Neural progenitor cell (in vitro differentiated cells): ENCODE data around the gene IGSF6. TPM values are rescaled to one million over a fixed set of nuclear protein-coding genes. Genes with fewer than 3 reads are reported as not detected.

Experiments used
- DNase-seq: peaks from one replicate; pipeline ENCODE4 v3.0.0-alpha.2; 2016; ENCODE audit warnings: low spot score
- H2AFZ ChIP-seq: fragments of 200-600 bp; sonication (generic); replicated peaks from 2 replicates; pipeline ENCODE4 v1.6.1; 2016; ENCODE audit warnings: antibody characterized with exemption
- H3F3A ChIP-seq: fragments of 200-600 bp; sonication (generic); 2 replicates; pipeline ENCODE4 v1.6.1; 2016; ENCODE audit warnings: antibody characterized with exemption, low read depth
- H3K27ac ChIP-seq: fragments of 200-600 bp; sonication (generic); 2 replicates; pipeline ENCODE4 v1.5.1; 2016; ENCODE audit warnings: mild to moderate bottlenecking
- H3K27me3 ChIP-seq: fragments of 200-600 bp; sonication (generic); 2 replicates; pipeline ENCODE4 v1.6.1; 2016; ENCODE audit warnings: mild to moderate bottlenecking, moderate library complexity
- H3K36me3 ChIP-seq: fragments of 200-600 bp; sonication (generic); 2 replicates; pipeline ENCODE4 v1.5.1; 2016
- H3K4me1 ChIP-seq: fragments of 200-600 bp; sonication (generic); 2 replicates; pipeline ENCODE4 v1.6.1; 2016; ENCODE audit warnings: mixed run types
- H3K4me2 ChIP-seq: fragments of 200-600 bp; sonication (generic); 2 replicates; pipeline ENCODE4 v1.6.1; 2016
- H3K4me3 ChIP-seq: fragments of 200-600 bp; sonication (generic); 2 replicates; pipeline ENCODE4 v1.5.1; 2016
- H3K79me2 ChIP-seq: fragments of 200-600 bp; sonication (generic); 2 replicates; pipeline ENCODE4 v1.6.1; 2016; ENCODE audit warnings: low read depth
- H3K9ac ChIP-seq: fragments of 200-600 bp; sonication (generic); 2 replicates; pipeline ENCODE4 v1.6.1; 2016
- H3K9me3 ChIP-seq: fragments of 200-600 bp; sonication (generic); 2 replicates; pipeline ENCODE4 v1.5.1; 2016; ENCODE audit warnings: low read depth
- H4K20me1 ChIP-seq: fragments of 200-600 bp; sonication (generic); 2 replicates; pipeline ENCODE4 v1.6.1; 2016; ENCODE audit warnings: low read depth
- H3K27ac Mint-ChIP-seq: 3 replicates; pipeline ENCODE4 v1.8.0; 2021; ENCODE audit warnings: mixed read lengths
- H3K27me3 Mint-ChIP-seq: 2 replicates; pipeline ENCODE4 v1.8.0; 2022; ENCODE audit warnings: low read depth, mild to moderate bottlenecking, inconsistent platforms, moderate library complexity, mixed read lengths; ENCODE audit not compliant: insufficient read depth
- H3K36me3 Mint-ChIP-seq: 3 replicates; pipeline ENCODE4 v1.8.0; 2021; ENCODE audit warnings: mixed read lengths
- H3K4me1 Mint-ChIP-seq: 3 replicates; pipeline ENCODE4 v1.8.0; 2021; ENCODE audit warnings: mixed read lengths
- H3K4me3 Mint-ChIP-seq: 3 replicates; pipeline ENCODE4 v1.8.0; 2021; ENCODE audit warnings: mild to moderate bottlenecking, moderate library complexity, mixed read lengths
- H3K9me3 Mint-ChIP-seq: 3 replicates; pipeline ENCODE4 v1.8.0; 2020; ENCODE audit warnings: mixed read lengths
- CTCF ChIP-seq: fragments of 200-600 bp; sonication (generic); IDR thresholded peaks from 2 replicates; pipeline ENCODE4 v1.5.1; 2017; ENCODE audit warnings: antibody characterized with exemption, mild to moderate bottlenecking
- EZH2 ChIP-seq: fragments of 200-600 bp; sonication (generic); IDR thresholded peaks from 2 replicates; pipeline ENCODE4 v1.6.1; 2017; ENCODE audit warnings: antibody characterized with exemption, mild to moderate bottlenecking, moderate library complexity
- EZH2phosphoT487 ChIP-seq: fragments of 200-600 bp; sonication (generic); IDR thresholded peaks from 2 replicates; pipeline ENCODE4 v1.6.1; 2017; ENCODE audit warnings: antibody characterized with exemption
- total RNA-seq: library from RNA; depleted of rRNA; stranded (reverse); fragments of >200 nt; gene quantifications from 2 replicates; pipeline ENCODE4 v1.2.3, GENCODE V29; 2015; ENCODE audit warnings: low replicate concordance

IGSF6 gene
- total RNA-seq, 1 donor from 2014 or later = not detected

GRCh38 chr16:21603928-21604327 is 48.5 kb downstream of the IGSF6 start:
- H3K4me1 ChIP-seq = peaks cover 33% of the 10 kb centered on the region
- no peaks in the 10 kb centered on the region for H3K9me3 Mint-ChIP-seq
- no peaks in the 10 kb centered on the region for H3K36me3 ChIP-seq
- peak; percentile 62 for DNase-seq
- H3K36me3 Mint-ChIP-seq = no peaks in the 10 kb centered on the region
- H3K27me3 ChIP-seq = no peaks in the 10 kb centered on the region
- H3K27ac Mint-ChIP-seq = no peak overlapping the region
- no peak overlapping the region for H2AFZ ChIP-seq
- TF ChIP-seq EZH2phosphoT487 = no peak
- no peak for TF ChIP-seq EZH2
- no peak for TF ChIP-seq CTCF
- no peak overlapping the region for H3K27ac ChIP-seq
- no peaks in the 10 kb centered on the region for H3K27me3 Mint-ChIP-seq
- H3F3A ChIP-seq = peaks cover 17% of the 10 kb centered on the region
- H3K4me3 Mint-ChIP-seq = no peak overlapping the region
- H3K9me3 ChIP-seq = no peaks in the 10 kb centered on the region
- H4K20me1 ChIP-seq = peaks cover 86% of the 10 kb centered on the region
- H3K4me1 Mint-ChIP-seq = peaks cover 39% of the 10 kb centered on the region
- H3K9ac ChIP-seq = no peak overlapping the region
- peak overlapping the region; percentile 14 for H3K4me2 ChIP-seq
- H3K4me3 ChIP-seq = no peak overlapping the region
- H3K79me2 ChIP-seq = peaks cover 90% of the 10 kb centered on the region

- no peak for DNase-seq
- H3K36me3 ChIP-seq = no peaks in the 10 kb centered on the region
- peaks cover 26% of the 10 kb centered on the region for H3K4me1 ChIP-seq
- H3K27ac Mint-ChIP-seq = no peak overlapping the region
- H3K9me3 Mint-ChIP-seq = no peaks in the 10 kb centered on the region
- no peaks in the 10 kb centered on the region for H3K27me3 ChIP-seq
- no peak overlapping the region for H2AFZ ChIP-seq
- H3K36me3 Mint-ChIP-seq = no peaks in the 10 kb centered on the region
- no peaks in the 10 kb centered on the region for H3K27me3 Mint-ChIP-seq
- H3K9me3 ChIP-seq = no peaks in the 10 kb centered on the region
- H3K4me2 ChIP-seq = no peak overlapping the region
- peaks cover 42% of the 10 kb centered on the region for H3K4me1 Mint-ChIP-seq
- H4K20me1 ChIP-seq = peaks cover 75% of the 10 kb centered on the region
- peaks cover 79% of the 10 kb centered on the region for H3K79me2 ChIP-seq
- no peak overlapping the region for H3K27ac ChIP-seq
- peaks cover 10% of the 10 kb centered on the region for H3F3A ChIP-seq
- H3K9ac ChIP-seq = no peak overlapping the region
- no peak overlapping the region for H3K4me3 Mint-ChIP-seq
- TF ChIP-seq EZH2phosphoT487 (no peak), EZH2 (no peak), CTCF (no peak)
- no peak overlapping the region for H3K4me3 ChIP-seq
These were observed 49.6 kb downstream of the IGSF6 start for GRCh38 chr16:21602785-21603184.

- Histone ChIP-seq H3K36me3 (no peaks in the 10 kb centered on the region), H4K20me1 (peaks cover 51% of the 10 kb centered on the region), H3K79me2 (peaks cover 53% of the 10 kb centered on the region), H3F3A (peaks cover 10% of the 10 kb centered on the region), H3K9ac (peak overlapping the region; percentile 87), H3K4me2 (peak overlapping the region; percentile 90), H3K27me3 (no peaks in the 10 kb centered on the region), H3K27ac (peak overlapping the region; percentile 94), H3K4me3 (peak overlapping the region; percentile 84), H3K9me3 (no peaks in the 10 kb centered on the region), H3K4me1 (peaks cover 26% of the 10 kb centered on the region), H2AFZ (peak overlapping the region; percentile 89)
- TF ChIP-seq EZH2phosphoT487 (no peak), CTCF (no peak), EZH2 (no peak)
- no peaks in the 10 kb centered on the region for H3K36me3 Mint-ChIP-seq
- no peaks in the 10 kb centered on the region for H3K9me3 Mint-ChIP-seq
- H3K4me1 Mint-ChIP-seq = peaks cover 45% of the 10 kb centered on the region
- peak overlapping the region; percentile 96 for H3K27ac Mint-ChIP-seq
- peak overlapping the region; percentile 93 for H3K4me3 Mint-ChIP-seq
- no peaks in the 10 kb centered on the region for H3K27me3 Mint-ChIP-seq
- peak; percentile 82 for DNase-seq
These were observed 52.2 kb downstream of the IGSF6 start for GRCh38 chr16:21600031-21600773.
